ENCODE data around the gene ZNF423.

Gene ZNF423

DNA sequence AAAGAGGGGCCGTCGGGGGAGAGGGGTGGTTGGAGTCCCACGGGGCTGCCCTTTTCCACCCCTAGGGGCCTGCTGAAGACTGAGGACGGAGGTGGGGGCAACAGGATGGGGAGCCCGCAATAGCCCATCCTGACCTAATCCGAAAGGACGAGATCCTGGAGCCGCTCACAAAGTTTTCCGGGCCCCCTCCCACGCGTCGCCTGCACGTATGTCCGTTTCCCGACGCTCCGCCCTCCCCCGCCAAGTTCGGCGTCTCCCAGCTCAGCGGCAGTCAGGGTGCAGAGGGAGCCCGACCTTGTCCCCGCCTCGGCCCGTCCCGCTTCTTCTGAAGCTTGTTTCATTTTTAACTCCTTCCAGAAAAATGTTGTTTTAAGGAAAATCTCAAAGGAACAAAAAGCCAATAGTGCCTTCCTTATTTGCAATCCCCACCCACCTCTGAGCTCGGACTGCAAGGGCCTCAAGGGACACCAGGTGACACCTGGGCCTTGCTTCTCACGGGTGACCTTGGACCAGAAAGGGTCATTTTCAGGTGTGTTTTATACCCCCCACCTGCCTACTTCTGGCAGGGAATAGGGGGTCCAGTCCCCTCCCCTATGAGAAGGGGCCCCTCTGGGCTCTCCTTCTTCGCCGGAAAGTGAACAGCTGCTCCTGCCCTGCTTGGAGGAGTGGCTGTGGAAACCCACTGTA is 3.4 kb upstream of the ZNF423 start:
- TF ChIP-seq, protein P1, sequence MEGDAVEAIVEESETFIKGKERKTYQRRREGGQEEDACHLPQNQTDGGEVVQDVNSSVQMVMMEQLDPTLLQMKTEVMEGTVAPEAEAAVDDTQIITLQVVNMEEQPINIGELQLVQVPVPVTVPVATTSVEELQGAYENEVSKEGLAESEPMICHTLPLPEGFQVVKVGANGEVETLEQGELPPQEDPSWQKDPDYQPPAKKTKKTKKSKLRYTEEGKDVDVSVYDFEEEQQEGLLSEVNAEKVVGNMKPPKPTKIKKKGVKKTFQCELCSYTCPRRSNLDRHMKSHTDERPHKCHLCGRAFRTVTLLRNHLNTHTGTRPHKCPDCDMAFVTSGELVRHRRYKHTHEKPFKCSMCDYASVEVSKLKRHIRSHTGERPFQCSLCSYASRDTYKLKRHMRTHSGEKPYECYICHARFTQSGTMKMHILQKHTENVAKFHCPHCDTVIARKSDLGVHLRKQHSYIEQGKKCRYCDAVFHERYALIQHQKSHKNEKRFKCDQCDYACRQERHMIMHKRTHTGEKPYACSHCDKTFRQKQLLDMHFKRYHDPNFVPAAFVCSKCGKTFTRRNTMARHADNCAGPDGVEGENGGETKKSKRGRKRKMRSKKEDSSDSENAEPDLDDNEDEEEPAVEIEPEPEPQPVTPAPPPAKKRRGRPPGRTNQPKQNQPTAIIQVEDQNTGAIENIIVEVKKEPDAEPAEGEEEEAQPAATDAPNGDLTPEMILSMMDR (IDR thresholded peaks at IDR 0.05) = no peak
- no peaks in the 10 kb centered on the region for H3K36me3 ChIP-seq
- H3K4me3 ChIP-seq = peak overlapping the region; percentile 74 to 86
- no peaks in the 10 kb centered on the region for H3K9me3 ChIP-seq
- peaks cover 0 to 36% (median 28%) of the 10 kb centered on the region in 4 donors for H3K4me1 ChIP-seq
- intact Hi-C loops (cut with DNase I; ENCODE audit: low total_unique reads) = loop anchor here (5.0 to 10.0 kb wide), 3 partner anchors 72 to 886 kb away; partner anchors contain the start of gene CYLD
- H3K27ac ChIP-seq = peak overlapping the region; percentile 74 to 89
- no peaks in the 10 kb centered on the region for H3K27me3 ChIP-seq
- DNase-seq = peak; percentile 53 to 79

- no peaks in the 10 kb centered on the region for H3K36me3 ChIP-seq
- DNase-seq = peak; percentile 59 to 86
- H3K4me1 ChIP-seq = peaks cover 0 to 45% (median 31%) of the 10 kb centered on the region in 4 donors
- peak overlapping the region; percentile 74 to 86 for H3K4me3 ChIP-seq
- no peaks in the 10 kb centered on the region for H3K9me3 ChIP-seq
- TF ChIP-seq, protein P1 (IDR thresholded peaks at IDR 0.05) = no peak
- H3K27ac ChIP-seq = peak overlapping the region; percentile 74 to 89
- H3K27me3 ChIP-seq = no peaks in the 10 kb centered on the region
- intact Hi-C loops (cut with DNase I; ENCODE audit: low total_unique reads) = loop anchor here (5.0 to 10.0 kb wide), 3 partner anchors 71 to 886 kb away; partner anchors contain the start of gene CYLD
Measured at GRCh38 chr16:49858200-49859124, 2.5 kb upstream of the ZNF423 start.

GRCh38 chr16:49857423-49858181 is 1.7 kb upstream of the ZNF423 start:
- H3K27me3 ChIP-seq = no peaks in the 10 kb centered on the region
- peak overlapping the region; percentile 74 to 86 for H3K4me3 ChIP-seq
- H3K27ac ChIP-seq = peak overlapping the region; percentile 54 to 89
- no peaks in the 10 kb centered on the region for H3K36me3 ChIP-seq
- no peaks in the 10 kb centered on the region for H3K9me3 ChIP-seq
- TF ChIP-seq, protein P1 (IDR thresholded peaks at IDR 0.05) = peak; percentile 48 to 75
- DNase-seq = peak; percentile 42 to 71
- H3K4me1 ChIP-seq = peaks cover 0 to 47% (median 34%) of the 10 kb centered on the region in 4 donors
- intact Hi-C loops (cut with DNase I; ENCODE audit: low total_unique reads) = loop anchor here (5.0 to 10.0 kb wide), 3 partner anchors 70 to 887 kb away; partner anchors contain the start of gene CYLD

DNA sequence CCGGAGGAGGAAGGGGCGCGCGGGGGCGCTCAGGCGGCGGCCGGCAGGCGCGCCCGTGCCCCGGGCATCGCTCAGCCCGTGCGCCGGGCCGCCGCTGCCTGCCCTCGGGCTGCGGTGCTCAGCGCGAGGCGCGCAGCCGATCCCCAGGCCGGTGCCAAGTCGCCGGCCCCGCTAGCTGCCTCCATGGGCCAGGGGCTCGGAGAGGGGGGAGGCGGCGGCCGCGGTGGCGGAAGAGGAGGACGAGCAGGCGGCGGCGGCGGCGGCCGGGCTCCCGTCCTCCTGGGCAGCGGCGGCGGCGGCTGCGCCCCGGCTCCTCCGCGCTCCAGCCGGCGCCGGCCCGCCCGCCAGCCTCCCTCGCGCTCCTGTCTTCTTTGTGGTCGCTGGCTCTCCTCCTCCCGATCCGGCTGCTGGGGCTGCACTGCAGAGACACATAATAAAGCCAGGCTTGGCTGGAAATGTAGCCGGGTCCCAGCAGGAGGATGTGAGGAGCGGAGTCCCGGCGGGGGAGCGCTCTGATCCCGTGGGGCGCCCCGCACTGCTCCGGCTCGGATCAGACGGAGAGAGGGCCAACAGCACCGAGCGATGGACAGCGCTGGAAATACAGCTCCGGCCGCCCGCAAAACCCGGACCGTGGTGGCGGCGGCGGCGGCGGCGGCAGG is 889 bp upstream of the ZNF423 start:
- no peaks in the 10 kb centered on the region for H3K9me3 ChIP-seq
- intact Hi-C loops (cut with DNase I; ENCODE audit: low total_unique reads) = loop anchor here (5.0 to 10.0 kb wide), 3 partner anchors 70 to 888 kb away; partner anchors contain the start of gene CYLD
- TF ChIP-seq, protein P1 (IDR thresholded peaks at IDR 0.05) = peak; percentile 31 to 51
- no peaks in the 10 kb centered on the region for H3K27me3 ChIP-seq
- no peaks in the 10 kb centered on the region for H3K36me3 ChIP-seq
- peak overlapping the region; percentile 86 to 89 for H3K27ac ChIP-seq
- H3K4me3 ChIP-seq = peak overlapping the region; percentile 74 to 86
- H3K4me1 ChIP-seq = peaks cover 0 to 47% (median 34%) of the 10 kb centered on the region in 4 donors
- peak; percentile 76 to 91 for DNase-seq

Data from tibial artery (tissue), 4 donors.